Sigmoid colon (tissue), 7 donors: Measurements from ENCODE around the gene EDEM3. TPM values are rescaled to one million over a fixed set of nuclear protein-coding genes. Genes with fewer than 3 reads are reported as not detected.

Source experiments
- DNase-seq: peaks from one replicate; pipeline ENCODE4 v3.0.0-alpha.2; 2019
- H3K27ac ChIP-seq, 4 donors: fragments of 200-600 bp; sonication (generic); one replicate each; pipeline ENCODE4 v1.5.1; 2016 to 2019; ENCODE audit warnings: mild to moderate bottlenecking in 1 of 4
- H3K27me3 ChIP-seq, 3 donors: fragments of 200-600 bp; sonication (generic); one replicate each; pipeline ENCODE4 v1.5.1; 2019; ENCODE audit warnings: mild to moderate bottlenecking in 1 of 3
- H3K36me3 ChIP-seq, 4 donors: fragments of 200-600 bp; sonication (generic); one replicate each; pipeline ENCODE4 v1.5.1; 2016 to 2019
- H3K4me1 ChIP-seq, 4 donors: fragments of 200-600 bp; sonication (generic); one replicate each; pipeline ENCODE4 v1.5.1; 2017 to 2019
- H3K4me3 ChIP-seq, 4 donors: fragments of 200-600 bp; sonication (generic); one replicate each; pipeline ENCODE4 v1.5.1; 2017 to 2019; ENCODE audit warnings: mild to moderate bottlenecking in 2 of 4, moderate library complexity in 1 of 4
- H3K9me3 ChIP-seq, 4 donors: fragments of 200-600 bp in 3 of 4; sonication (generic) in 3 of 4; one replicate each; pipeline versions ENCODE4 v1.5.1 to v1.6.1; 2013 to 2019
- EP300 ChIP-seq, 4 donors: sonication (generic); formaldehyde crosslinking; IDR thresholded peaks; one replicate each; pipeline ENCODE4 v1.6.1; 2017; ENCODE audit warnings: antibody characterized with exemption in 4 of 4
- POLR2A ChIP-seq, 2 donors: fragments of 450-650 bp; IDR thresholded peaks; one replicate each; pipeline ENCODE4 v1.6.1; 2016; ENCODE audit warnings: antibody characterized with exemption in 2 of 2, mild to moderate bottlenecking in 2 of 2, moderate library complexity in 2 of 2
- POLR2AphosphoS5 ChIP-seq, 4 donors: sonication (generic); formaldehyde crosslinking; IDR thresholded peaks; one replicate each; pipeline ENCODE4 v1.6.1; 2017; ENCODE audit warnings: antibody characterized with exemption in 4 of 4
- WGBS, 2 donors: extraction: QIAGEN DNeasy Blood & Tissue Kit; methylation state at CpG; one replicate each; pipeline ENCODE4 v1.1.7; 2013; 5-methylcytosine and 5-hydroxymethylcytosine counted together
- intact Hi-C: fragments of 100-400 bp; cut with DNase I; formaldehyde crosslinking; loops from one replicate; pipeline ENCODE4 v1.15.1; 2023
- polyA plus RNA-seq, 3 donors: library from polyadenylated mRNA; stranded (reverse); fragments of 200-250 nt; gene quantifications; one replicate each; pipeline ENCODE4 v1.2.3, GENCODE V29; 2013
- total RNA-seq, 4 donors: library from RNA; depleted of rRNA; stranded (reverse); fragments of >200 nt; gene quantifications; one replicate each; pipeline ENCODE4 v1.1.0, GENCODE V29; 2016
- TF ChIP-seq, protein P1 (sequence below), 4 experiments: fragments of 450-650 bp in 3 of 4; fragments of 200-600 bp in 1 of 4; IDR thresholded peaks; one replicate each; pipeline ENCODE4 v1.5.1; 2016 to 2019; ENCODE audit warnings: antibody characterized with exemption in 4 of 4, mild to moderate bottlenecking in 3 of 4, moderate library complexity in 2 of 4
- donor health status: healthy with polysubstance abuse.
- donor health status: Bipolar disorder and iron deficiency.
- donor health status: healthy.

EDEM3 gene
- total and polyA plus RNA-seq, 7 donors = 8.4 to 29.3 (median 21.4) TPM

DNA sequence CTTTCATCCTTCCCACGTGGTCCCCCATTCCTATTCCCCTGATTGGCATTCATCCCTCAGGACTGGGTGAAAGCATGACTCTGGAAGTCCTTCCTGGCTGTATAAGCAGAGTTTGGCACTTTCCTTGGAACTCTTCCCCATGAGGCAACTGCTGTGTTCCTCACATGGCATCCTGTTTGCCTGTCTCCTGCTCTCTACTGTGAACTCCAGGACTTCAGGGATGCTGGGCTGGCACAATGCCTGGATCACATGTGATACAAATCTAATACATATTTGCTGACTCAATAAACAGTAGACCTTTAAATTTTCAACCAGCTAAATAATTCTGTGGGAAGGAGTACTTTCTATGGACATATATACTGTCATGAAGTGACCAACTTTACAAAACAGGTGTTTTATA, 46.8 kb upstream of the EDEM3 start:
- peak overlapping the region in 2 of 4 donors; percentile 1 to 14 for H3K27ac ChIP-seq
- peaks cover 23 to 73% (median 40%) of the 10 kb centered on the region in 4 donors for H3K36me3 ChIP-seq
- H3K27me3 ChIP-seq = no peaks in the 10 kb centered on the region
- intact Hi-C loops = loop anchor here (5.0 kb wide), 1 partner anchor 44 kb away; no protein-coding TSS in a partner anchor
- no peak for TF ChIP-seq POLR2AphosphoS5 (IDR thresholded peaks at IDR 0.05)
- TF ChIP-seq, protein P1, sequence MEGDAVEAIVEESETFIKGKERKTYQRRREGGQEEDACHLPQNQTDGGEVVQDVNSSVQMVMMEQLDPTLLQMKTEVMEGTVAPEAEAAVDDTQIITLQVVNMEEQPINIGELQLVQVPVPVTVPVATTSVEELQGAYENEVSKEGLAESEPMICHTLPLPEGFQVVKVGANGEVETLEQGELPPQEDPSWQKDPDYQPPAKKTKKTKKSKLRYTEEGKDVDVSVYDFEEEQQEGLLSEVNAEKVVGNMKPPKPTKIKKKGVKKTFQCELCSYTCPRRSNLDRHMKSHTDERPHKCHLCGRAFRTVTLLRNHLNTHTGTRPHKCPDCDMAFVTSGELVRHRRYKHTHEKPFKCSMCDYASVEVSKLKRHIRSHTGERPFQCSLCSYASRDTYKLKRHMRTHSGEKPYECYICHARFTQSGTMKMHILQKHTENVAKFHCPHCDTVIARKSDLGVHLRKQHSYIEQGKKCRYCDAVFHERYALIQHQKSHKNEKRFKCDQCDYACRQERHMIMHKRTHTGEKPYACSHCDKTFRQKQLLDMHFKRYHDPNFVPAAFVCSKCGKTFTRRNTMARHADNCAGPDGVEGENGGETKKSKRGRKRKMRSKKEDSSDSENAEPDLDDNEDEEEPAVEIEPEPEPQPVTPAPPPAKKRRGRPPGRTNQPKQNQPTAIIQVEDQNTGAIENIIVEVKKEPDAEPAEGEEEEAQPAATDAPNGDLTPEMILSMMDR (IDR thresholded peaks at IDR 0.05) = no peak
- TF ChIP-seq EP300 (IDR thresholded peaks at IDR 0.05) = no peak
- TF ChIP-seq POLR2A (IDR thresholded peaks at IDR 0.05) = no peak
- H3K4me1 ChIP-seq = peaks cover 0 to 41% (median 23%) of the 10 kb centered on the region in 4 donors
- H3K4me3 ChIP-seq = no peak overlapping the region
- no peaks in the 10 kb centered on the region for H3K9me3 ChIP-seq
- no peak for DNase-seq
- WGBS, 2 donors = 76 to 86% methylated on average over 1 of the region's 1 CpG

- intact Hi-C loops = loop anchor here (5.0 kb wide), 1 partner anchor 44 kb away; no protein-coding TSS in a partner anchor
- H3K4me1 ChIP-seq = peaks cover 0 to 35% (median 17%) of the 10 kb centered on the region in 4 donors
- H3K27me3 ChIP-seq = no peaks in the 10 kb centered on the region
- WGBS, 2 donors = 97% methylated on average over 3 of the region's 3 CpGs
- DNase-seq = no peak
- no peak for TF ChIP-seq POLR2AphosphoS5 (IDR thresholded peaks at IDR 0.05)
- TF ChIP-seq POLR2A (IDR thresholded peaks at IDR 0.05) = no peak
- TF ChIP-seq, protein P1 (IDR thresholded peaks at IDR 0.05) = no peak
- no peak for TF ChIP-seq EP300 (IDR thresholded peaks at IDR 0.05)
- no peaks in the 10 kb centered on the region for H3K9me3 ChIP-seq
- H3K36me3 ChIP-seq = peaks cover 29 to 79% (median 46%) of the 10 kb centered on the region in 4 donors
- H3K27ac ChIP-seq = peak overlapping the region in 1 of 4 donors; percentile 1
- no peak overlapping the region for H3K4me3 ChIP-seq
These were observed 46.2 kb upstream of the EDEM3 start for GRCh38 chr1:184800876-184801275.

GRCh38 chr1:184793967-184794366, 39.3 kb upstream of the EDEM3 start:
- 24 to 68% methylated on average over 3 of the region's 3 CpGs for WGBS, 2 donors
- DNase-seq = no peak
- H3K4me3 ChIP-seq = no peak overlapping the region
- peaks cover 0 to 29% (median 23%) of the 10 kb centered on the region in 4 donors for H3K4me1 ChIP-seq
- TF ChIP-seq EP300 (IDR thresholded peaks at IDR 0.05) (no peak), POLR2A (IDR thresholded peaks at IDR 0.05) (no peak), POLR2AphosphoS5 (IDR thresholded peaks at IDR 0.05) (no peak)
- TF ChIP-seq, protein P1 (IDR thresholded peaks at IDR 0.05) = no peak
- no peaks in the 10 kb centered on the region for H3K9me3 ChIP-seq
- peaks cover 30 to 62% (median 34%) of the 10 kb centered on the region in 4 donors for H3K36me3 ChIP-seq
- H3K27ac ChIP-seq = peak overlapping the region in 1 of 4 donors; percentile 79
- no peaks in the 10 kb centered on the region for H3K27me3 ChIP-seq
- intact Hi-C loops = no loop called here

DNA sequence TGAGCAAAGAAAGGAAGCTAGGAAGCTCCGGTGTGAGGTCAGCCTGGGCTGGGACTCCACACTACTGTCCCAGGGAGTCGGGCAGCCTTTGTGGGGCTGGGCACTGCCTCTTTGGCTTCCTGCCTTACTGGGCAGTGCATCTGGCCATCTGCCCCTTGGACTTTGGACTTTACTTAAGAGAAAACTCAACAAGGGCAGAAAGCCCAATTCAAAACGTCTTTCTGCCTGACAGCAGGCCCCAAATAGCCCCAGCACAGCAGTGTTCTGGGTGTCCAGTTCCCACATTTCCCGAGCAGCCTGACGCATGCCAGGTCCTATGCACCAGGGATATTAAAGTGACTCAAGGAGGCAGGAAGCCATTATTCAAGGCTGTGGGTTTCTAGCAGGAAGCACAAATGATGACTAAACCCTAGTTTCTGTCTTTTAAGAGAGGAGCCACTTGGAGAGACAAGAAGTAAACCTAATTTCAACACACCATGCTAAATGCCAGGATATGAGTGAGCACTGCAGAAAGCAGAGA, 37.9 kb upstream of the EDEM3 start:
- peak overlapping the region; percentile 66 to 79 (median 69) for H3K27ac ChIP-seq
- peaks cover 0 to 29% (median 23%) of the 10 kb centered on the region in 4 donors for H3K4me1 ChIP-seq
- 8 to 40% methylated on average over 5 of the region's 5 CpGs for WGBS, 2 donors
- no peaks in the 10 kb centered on the region for H3K9me3 ChIP-seq
- peaks cover 23 to 49% (median 28%) of the 10 kb centered on the region in 4 donors for H3K36me3 ChIP-seq
- DNase-seq = peak; percentile 94
- H3K27me3 ChIP-seq = no peaks in the 10 kb centered on the region
- TF ChIP-seq, protein P1 (IDR thresholded peaks at IDR 0.05) = no peak
- TF ChIP-seq POLR2A (IDR thresholded peaks at IDR 0.05) (no peak), EP300 (IDR thresholded peaks at IDR 0.05) (peak in 2 of 4 donors; percentile 25 to 29), POLR2AphosphoS5 (IDR thresholded peaks at IDR 0.05) (peak; percentile 53 to 83 (median 72))
- no peak overlapping the region for H3K4me3 ChIP-seq
- intact Hi-C loops = no loop called here
